NCI-H748 (cell line): ENCODE measurements around the gene TLE5.
"Not testable (repeated sequence)": the region's sequence is repeated elsewhere in the genome, so short reads cannot be mapped to it uniquely, and the experiment has no call there.

Experiments used
- DNase-seq: peaks from one replicate; lab custom pipeline; 2025; ENCODE audit not compliant: unreplicated experiment; lab: John Stamatoyannopoulos, UW

Gene TLE5

GRCh38 chr19:3045885-3046697 lies 16.2 kb downstream of the TLE5 start:
- peak; percentile 39 for DNase-seq

DNA sequence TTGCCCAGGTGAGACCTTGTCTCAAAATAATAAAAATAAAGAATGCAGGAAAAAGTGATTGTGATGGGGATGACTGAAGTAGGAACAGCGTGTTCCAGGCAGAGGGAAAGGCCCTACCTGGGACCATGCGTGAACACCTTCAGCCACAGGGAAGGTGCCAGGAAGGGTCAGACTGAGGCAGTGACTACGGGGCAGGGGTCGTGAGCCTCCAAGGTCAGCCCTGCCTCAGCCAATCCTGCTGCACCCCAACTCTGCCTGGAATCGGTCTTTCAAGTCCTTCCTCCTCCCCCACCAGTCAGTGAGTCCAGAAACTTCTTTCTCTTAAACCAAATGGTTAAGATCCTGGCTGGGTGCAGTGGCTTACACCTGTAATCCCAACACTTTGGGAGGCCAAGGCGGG lies 17.1 kb downstream of the TLE5 start:
- no peak for DNase-seq

GRCh38 chr19:3042621-3043267 lies 19.6 kb downstream of the TLE5 start:
- DNase-seq, result no peak

DNA sequence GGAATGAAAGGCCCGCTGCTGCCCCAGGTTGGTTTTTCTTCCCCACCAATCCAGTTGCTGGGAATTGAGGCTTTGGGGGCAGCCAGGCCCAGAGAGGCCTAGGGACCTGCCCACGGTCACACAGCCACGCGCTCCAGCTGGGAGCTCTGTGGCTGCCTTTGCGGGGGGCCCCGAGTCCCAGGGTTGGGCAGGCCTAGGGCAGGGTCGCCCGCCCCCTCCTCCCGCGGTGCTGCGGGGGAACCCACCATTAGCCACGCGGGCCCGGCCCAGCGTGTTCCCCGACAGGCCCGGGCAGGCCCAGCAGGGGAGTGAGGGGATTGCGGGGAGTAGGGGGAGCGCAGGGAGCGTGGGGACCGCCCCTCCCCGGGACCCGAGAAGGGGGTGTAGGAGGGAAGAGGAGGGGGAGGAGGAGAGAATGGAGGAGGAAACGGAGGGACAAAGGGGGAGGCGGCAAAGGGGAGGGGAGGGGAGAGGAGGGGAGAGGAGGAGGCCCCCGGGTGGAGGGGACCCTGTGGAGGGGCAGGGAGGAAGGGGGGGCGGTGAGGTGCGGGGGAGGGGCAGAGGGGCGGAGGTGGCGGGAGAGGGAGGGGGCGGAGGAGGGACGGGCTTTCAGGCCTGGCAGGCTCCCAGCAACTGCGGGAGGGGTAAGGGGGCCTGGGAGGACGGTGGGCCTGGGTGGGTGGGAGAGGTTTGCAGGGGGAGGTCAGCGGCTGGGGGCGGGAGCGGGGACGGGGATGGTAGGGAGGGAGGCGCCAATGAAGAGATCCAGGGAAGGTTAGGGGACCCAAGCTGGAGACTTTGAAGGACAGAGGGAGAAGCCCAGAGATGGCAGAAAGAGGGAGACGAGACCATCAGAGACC lies 20.3 kb downstream of the TLE5 start:
- no peak for DNase-seq

DNA sequence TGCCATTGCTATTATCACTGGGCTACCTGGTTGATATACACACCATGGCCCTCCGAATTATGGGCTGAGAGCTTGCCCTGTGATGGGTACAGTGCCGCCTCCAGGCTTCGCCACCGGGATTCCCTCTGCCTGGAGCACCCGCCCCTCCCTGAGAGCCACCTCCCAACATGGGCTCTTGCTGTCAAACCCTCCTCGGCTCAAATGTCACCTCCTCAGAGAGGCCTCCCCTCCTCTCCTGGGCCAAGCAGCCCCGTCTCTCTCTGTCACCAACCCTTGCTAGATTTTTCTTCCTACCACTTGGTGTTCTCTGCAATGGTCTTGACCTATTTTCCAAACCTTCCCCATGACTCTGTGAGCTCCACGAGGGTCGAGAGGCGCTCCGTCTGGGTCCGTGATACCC lies 21.0 kb downstream of the TLE5 start:
- no peak for DNase-seq

- DNase-seq, result no peak
These were observed 22.6 kb downstream of the TLE5 start for GRCh38 chr19:3039641-3040077.

DNA sequence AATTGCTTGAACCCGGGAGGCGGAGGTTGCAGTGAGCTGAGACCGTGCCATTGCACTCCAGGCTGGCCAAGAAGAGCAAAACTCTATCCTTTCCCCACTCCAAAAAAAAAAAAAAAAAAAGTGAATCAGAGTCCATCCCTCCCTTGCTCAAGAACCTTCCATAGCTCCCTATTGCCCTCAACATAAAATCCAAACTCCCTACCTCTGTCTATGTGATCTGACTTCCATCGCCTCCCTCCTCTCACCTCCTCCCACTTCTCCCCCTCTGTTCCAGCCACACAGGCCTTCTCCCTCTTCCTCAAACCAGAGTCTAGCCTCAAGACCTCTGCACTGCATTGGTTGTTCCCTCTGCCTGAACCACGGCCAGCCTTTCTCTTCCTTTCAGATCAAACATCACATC lies 23.2 kb downstream of the TLE5 start:
- no peak for DNase-seq

- DNase-seq, result no peak
These were observed 24.1 kb downstream of the TLE5 start for GRCh38 chr19:3038214-3038613.

DNA sequence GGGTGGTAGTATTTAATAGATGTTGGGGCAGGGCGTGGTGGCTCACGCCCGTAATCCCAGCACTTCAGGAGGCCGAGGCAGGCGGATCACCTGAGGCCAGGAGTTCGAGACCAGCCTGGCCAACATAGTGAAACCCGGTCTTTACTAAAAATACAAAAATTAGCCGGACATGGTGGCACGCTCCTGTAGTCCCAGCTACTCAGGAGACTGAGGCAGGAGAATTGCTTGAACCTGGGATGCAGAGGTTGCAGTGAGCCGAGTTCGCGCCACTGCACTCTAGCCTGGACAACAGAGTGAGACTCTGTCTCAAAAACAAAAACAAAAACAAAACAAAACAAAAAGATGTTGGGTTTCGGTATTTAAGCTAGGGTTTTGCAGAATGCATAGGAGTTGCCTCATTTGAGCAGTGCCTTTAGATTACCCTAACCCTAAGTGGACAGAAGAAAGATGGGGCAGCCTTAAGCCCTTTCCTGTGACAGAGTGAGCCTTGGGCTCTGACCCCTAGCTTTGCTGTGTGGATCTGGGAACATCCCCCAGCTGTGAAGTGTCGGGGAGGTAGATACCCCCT lies 25.2 kb downstream of the TLE5 start:
- not testable (repeated sequence) for DNase-seq

GRCh38 chr19:3036119-3036976 lies 25.9 kb downstream of the TLE5 start:
- peak; percentile 87 for DNase-seq

DNA sequence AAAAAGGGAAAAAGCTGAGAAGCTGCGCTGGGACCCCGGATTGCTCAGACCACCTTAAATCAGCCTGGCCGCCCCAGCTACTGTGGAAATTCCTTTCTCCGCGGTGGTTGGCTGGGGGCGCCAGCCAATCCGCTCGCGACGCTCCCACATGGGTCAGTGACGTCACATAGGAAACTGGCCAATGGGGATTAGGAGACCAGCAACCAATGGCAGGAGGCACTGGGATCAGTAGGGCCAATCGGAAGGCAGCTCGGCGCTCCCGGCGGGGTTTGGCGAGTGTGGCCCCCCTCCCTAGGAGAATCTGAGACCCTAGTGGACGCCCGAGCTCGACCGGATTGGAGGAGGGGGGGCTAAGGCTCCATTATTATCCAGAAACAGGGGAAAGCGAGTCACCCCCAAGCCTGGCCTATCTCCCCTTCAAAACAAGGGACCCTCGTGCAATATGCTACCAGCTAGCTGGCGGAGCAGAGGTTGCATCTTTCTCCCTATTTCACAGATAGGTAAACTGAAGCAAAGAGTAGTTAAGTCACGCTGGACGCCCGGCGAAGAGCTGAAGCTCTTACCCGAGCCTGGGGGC lies 26.7 kb downstream of the TLE5 start:
- peak; percentile 98 for DNase-seq

GRCh38 chr19:3034656-3035541 lies 27.4 kb downstream of the TLE5 start:
- DNase-seq, result peak; percentile 22

DNA sequence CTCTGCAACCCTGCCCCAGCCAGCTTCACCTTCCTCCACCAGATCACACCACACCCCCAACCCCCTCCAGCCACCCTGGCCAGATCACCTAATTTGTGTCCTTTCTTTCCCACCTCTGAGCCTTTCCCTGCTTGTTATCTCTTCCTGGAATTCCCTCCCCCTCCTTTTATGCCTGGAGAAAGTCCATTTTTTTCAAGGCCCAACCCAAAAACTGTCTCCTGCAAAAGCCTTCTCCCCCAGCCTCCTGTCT lies 28.0 kb downstream of the TLE5 start:
- DNase-seq, result no peak

GRCh38 chr19:3033595-3034405 lies 28.5 kb downstream of the TLE5 start:
- no peak for DNase-seq

DNA sequence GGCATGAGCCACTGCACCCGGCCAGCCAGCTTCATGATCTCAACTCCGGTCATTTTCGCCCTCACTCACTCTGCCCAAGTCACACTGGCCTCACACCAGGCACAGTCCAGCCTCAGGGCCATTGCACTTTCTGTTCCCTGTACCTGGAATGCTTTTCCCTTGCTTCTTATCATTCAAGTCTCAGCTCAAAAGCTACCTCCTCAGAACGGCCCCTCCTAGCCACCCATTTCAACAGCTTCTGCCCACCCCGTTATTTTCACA lies 30.8 kb downstream of the TLE5 start:
- no peak for DNase-seq

- peak; percentile 28 for DNase-seq
These were observed 33.0 kb downstream of the TLE5 start, which contains the start of gene TLE2 for GRCh38 chr19:3029065-3029923. Gene TLE2 (minus strand): TSS chr19:3029280. CDS start chr19:3028904, 376 bp downstream.

DNA sequence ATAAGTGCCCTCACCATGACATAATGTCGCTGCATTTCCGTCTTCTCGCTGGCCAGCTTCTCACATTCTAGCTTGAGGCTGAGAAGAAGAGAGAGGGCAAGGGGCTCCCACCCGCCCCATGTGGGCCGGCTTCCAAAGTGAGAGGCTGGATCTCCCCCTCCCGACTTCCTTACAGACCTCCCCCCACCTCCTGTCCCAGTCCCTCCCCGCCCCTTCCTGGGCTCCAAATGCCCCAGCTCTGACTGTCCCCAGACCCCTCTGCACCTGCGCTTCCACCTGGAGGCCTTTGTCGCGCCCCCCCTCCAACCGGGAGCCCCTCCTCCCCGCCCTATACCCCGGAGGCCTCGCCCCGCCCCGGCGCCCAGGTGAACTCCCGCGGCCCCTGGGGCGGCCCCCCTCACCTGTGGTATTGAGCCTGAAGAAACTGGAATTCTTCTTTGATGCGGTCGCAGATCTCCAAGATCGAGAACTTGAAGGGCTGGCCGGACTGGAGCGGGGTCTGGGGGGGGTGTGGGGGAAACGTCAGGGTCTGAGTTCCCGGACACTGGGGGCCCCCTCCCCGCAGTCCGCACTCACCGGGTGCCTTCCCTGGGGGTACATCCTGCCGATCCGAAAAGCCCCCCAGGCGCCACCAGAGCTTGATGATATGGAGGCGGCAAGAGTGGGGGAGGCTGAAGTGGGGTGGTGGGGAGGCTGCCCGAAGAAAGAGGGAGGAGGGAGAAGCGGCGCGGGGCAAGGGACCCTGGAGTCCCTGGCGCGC lies 33.8 kb downstream of the TLE5 start:
- DNase-seq, result peak; percentile 32
